ELR (cell line): ENCODE results near the gene KLHL36.

ENCODE experiments used
- DNase-seq: peaks from one replicate; pipeline ENCODE4 v3.0.0-alpha.2; 2015; ENCODE audit warnings: low read depth

Gene KLHL36

GRCh38 chr16:84648595-84649510, 542 bp downstream of the KLHL36 start:
- peak; percentile 31 for DNase-seq

GRCh38 chr16:84649511-84649861, 1.2 kb downstream of the KLHL36 start:
- no peak for DNase-seq

GRCh38 chr16:84650062-84650991, 2.0 kb downstream of the KLHL36 start:
- DNase-seq: peak; percentile 79

- DNase-seq: no peak
These were observed 4.3 kb downstream of the KLHL36 start for GRCh38 chr16:84652566-84652965.

GRCh38 chr16:84654238-84654637, 5.9 kb downstream of the KLHL36 start:
- DNase-seq: no peak

GRCh38 chr16:84654998-84655397, 6.7 kb downstream of the KLHL36 start:
- DNase-seq: no peak

- no peak for DNase-seq
These were observed 8.3 kb downstream of the KLHL36 start for GRCh38 chr16:84656649-84657048.

GRCh38 chr16:84657229-84657837, 9.0 kb downstream of the KLHL36 start:
- no peak for DNase-seq

- DNase-seq: no peak
These were observed 10.4 kb downstream of the KLHL36 start for GRCh38 chr16:84658690-84659089.

GRCh38 chr16:84659656-84660300, 11.5 kb downstream of the KLHL36 start:
- no peak for DNase-seq

GRCh38 chr16:84660973-84661372, 12.7 kb downstream of the KLHL36 start:
- DNase-seq: no peak

- no peak for DNase-seq
These were observed 13.2 kb downstream of the KLHL36 start for GRCh38 chr16:84661418-84662060.

- DNase-seq: no peak
These were observed 14.2 kb downstream of the KLHL36 start for GRCh38 chr16:84662471-84662870.

- DNase-seq: no peak
These were observed 15.3 kb downstream of the KLHL36 start for GRCh38 chr16:84663433-84664101.

- no peak for DNase-seq
These were observed 17.0 kb downstream of the KLHL36 start for GRCh38 chr16:84665359-84665758.

GRCh38 chr16:84665843-84666242, 17.5 kb downstream of the KLHL36 start:
- DNase-seq: no peak

GRCh38 chr16:84667600-84668309, 19.4 kb downstream of the KLHL36 start:
- DNase-seq: no peak

- DNase-seq: no peak
These were observed 21.8 kb downstream of the KLHL36 start for GRCh38 chr16:84670063-84670462.

- peak; percentile 82 for DNase-seq
These were observed 24.2 kb downstream of the KLHL36 start for GRCh38 chr16:84672276-84673202.
